ENCODE data around the gene DPP10.

DNA sequence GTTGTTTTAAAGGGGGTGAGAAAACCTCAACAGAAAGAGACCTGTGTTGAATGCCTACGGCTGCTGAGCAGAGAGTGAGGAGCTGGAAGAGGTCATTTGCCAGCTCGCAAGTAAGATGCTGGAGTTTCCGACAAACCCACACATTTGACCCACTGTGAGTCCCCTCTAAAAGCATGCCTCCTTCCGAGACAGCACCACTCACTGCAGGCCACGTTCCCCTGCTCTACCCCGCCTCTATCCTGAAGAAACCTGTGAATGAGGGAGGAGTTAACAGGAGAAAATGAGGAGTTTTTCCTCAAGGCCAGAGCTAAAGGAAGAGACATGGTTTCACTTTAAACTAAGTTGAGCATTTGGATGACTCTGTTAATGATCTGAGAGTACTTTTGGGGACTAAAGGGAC is 188.7 kb downstream of the DPP10 start:
- TF ChIP-seq, protein P1, sequence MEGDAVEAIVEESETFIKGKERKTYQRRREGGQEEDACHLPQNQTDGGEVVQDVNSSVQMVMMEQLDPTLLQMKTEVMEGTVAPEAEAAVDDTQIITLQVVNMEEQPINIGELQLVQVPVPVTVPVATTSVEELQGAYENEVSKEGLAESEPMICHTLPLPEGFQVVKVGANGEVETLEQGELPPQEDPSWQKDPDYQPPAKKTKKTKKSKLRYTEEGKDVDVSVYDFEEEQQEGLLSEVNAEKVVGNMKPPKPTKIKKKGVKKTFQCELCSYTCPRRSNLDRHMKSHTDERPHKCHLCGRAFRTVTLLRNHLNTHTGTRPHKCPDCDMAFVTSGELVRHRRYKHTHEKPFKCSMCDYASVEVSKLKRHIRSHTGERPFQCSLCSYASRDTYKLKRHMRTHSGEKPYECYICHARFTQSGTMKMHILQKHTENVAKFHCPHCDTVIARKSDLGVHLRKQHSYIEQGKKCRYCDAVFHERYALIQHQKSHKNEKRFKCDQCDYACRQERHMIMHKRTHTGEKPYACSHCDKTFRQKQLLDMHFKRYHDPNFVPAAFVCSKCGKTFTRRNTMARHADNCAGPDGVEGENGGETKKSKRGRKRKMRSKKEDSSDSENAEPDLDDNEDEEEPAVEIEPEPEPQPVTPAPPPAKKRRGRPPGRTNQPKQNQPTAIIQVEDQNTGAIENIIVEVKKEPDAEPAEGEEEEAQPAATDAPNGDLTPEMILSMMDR (IDR thresholded peaks at IDR 0.05), result no peak
- TF ChIP-seq POLR2A (IDR thresholded peaks at IDR 0.05), result no peak

All from esophagus squamous epithelium (tissue), 4 donors.